ENCODE measurements around the gene MED16.

DNA sequence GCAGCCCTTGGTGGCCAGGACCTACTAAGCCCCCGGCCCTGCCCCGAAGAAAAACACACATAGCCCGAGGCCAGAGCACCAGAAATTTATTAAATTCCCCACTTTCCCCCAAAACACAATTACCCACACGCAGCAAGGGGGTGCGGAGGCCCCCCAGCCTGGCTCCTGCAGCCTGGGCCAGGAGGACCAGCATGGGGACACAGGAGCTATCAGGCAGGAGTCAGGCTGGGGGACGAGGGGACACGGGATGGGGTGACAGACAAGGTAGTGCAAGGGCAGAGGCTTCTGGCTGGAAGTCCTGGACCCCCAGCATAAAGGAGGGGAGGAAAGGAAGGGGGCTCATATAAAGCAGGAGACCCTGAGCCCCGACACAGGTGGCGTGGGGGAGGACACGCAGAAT lies 3.4 kb upstream of the MED16 start:
- TF ChIP-seq, protein P1, sequence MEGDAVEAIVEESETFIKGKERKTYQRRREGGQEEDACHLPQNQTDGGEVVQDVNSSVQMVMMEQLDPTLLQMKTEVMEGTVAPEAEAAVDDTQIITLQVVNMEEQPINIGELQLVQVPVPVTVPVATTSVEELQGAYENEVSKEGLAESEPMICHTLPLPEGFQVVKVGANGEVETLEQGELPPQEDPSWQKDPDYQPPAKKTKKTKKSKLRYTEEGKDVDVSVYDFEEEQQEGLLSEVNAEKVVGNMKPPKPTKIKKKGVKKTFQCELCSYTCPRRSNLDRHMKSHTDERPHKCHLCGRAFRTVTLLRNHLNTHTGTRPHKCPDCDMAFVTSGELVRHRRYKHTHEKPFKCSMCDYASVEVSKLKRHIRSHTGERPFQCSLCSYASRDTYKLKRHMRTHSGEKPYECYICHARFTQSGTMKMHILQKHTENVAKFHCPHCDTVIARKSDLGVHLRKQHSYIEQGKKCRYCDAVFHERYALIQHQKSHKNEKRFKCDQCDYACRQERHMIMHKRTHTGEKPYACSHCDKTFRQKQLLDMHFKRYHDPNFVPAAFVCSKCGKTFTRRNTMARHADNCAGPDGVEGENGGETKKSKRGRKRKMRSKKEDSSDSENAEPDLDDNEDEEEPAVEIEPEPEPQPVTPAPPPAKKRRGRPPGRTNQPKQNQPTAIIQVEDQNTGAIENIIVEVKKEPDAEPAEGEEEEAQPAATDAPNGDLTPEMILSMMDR (conservative IDR thresholded peaks at IDR 0.05; ENCODE audit: low read length): no peak
- TF ChIP-seq EZH2phosphoT487 (IDR thresholded peaks at IDR 0.05; ENCODE audit: borderline replicate concordance): no peak
